Retinal pigment epithelial cell (primary cell): Measurements from ENCODE around the gene MPP7.

Experiments
- DNase-seq: peaks from one replicate; pipeline ENCODE4 v3.0.0-alpha.2; 2010; ENCODE audit warnings: low read depth
- H3K4me3 ChIP-seq: 2 replicates; pipeline ENCODE4 v1.5.1; 2011; ENCODE audit warnings: mild to moderate bottlenecking, low read length, control low read depth, moderate library complexity
- CTCF ChIP-seq: conservative IDR thresholded peaks from 2 replicates; pipeline ENCODE4 v1.5.1; 2011; ENCODE audit warnings: low read depth, low read length, control low read depth, inconsistent platforms

MPP7 gene

GRCh38 chr10:28318626-28319025 lies 15.8 kb upstream of the MPP7 start:
- no peak overlapping the region for H3K4me3 ChIP-seq
- no peak for DNase-seq
- no peak for TF ChIP-seq CTCF

- no peak for DNase-seq
- no peak overlapping the region for H3K4me3 ChIP-seq
- TF ChIP-seq CTCF, result no peak
These were observed 14.9 kb upstream of the MPP7 start for GRCh38 chr10:28317760-28318159.

GRCh38 chr10:28316696-28317095 lies 13.8 kb upstream of the MPP7 start:
- DNase-seq, result no peak

GRCh38 chr10:28315140-28315539 lies 12.3 kb upstream of the MPP7 start:
- H3K4me3 ChIP-seq, result no peak overlapping the region
- DNase-seq, result no peak
- TF ChIP-seq CTCF, result no peak

More at GRCh38 chr10:28316696-28317095, 13.8 kb upstream of the MPP7 start:
- no peak for TF ChIP-seq CTCF
- no peak overlapping the region for H3K4me3 ChIP-seq

GRCh38 chr10:28314211-28314610 lies 11.3 kb upstream of the MPP7 start:
- H3K4me3 ChIP-seq, result no peak overlapping the region
- no peak for TF ChIP-seq CTCF
- no peak for DNase-seq

- TF ChIP-seq CTCF, result no peak
- no peak for DNase-seq
- no peak overlapping the region for H3K4me3 ChIP-seq
These were observed 9.7 kb upstream of the MPP7 start for GRCh38 chr10:28312572-28312971.

- DNase-seq, result no peak
- TF ChIP-seq CTCF, result no peak
- H3K4me3 ChIP-seq, result no peak overlapping the region
These were observed 8.2 kb upstream of the MPP7 start for GRCh38 chr10:28311104-28311503.
